Limb (tissue), 2 donors: ENCODE measurements around the gene OR5T2.
"Not testable (repeated sequence)": the region's sequence is repeated elsewhere in the genome, so short reads cannot be mapped to it uniquely, and the experiment has no call there.

Experiments used
- DNase-seq, 2 donors: peaks; one replicate each; pipeline ENCODE4 v3.0.0-alpha.2; 2016; ENCODE audit errors: extremely low spot score in 2 of 2

The OR5T2 gene

DNA sequence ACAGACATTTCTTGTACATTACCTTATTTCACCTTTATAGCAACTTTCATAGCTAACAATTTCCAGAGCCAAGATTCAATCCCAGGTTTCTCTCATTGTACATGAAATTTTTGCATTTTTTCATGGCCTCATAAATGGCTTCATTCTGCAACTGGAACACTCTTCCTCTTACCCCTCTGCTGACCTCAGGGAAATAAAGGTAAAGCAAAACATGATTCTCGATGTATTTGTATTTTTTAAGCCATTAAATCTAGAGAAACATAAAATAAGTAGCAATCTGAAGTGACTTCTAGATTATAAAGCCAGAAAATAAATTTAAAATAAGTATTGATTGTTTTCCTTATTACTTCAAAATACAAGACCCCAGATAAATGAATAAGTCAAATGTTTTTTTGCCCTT is at the start of gene OR5T2:
Gene OR5T2 (minus strand): TSS at position 101 of the 400 bp plus-strand sequence. CDS start 1,193 bp downstream, outside the sequence.
- no peak for DNase-seq

DNA sequence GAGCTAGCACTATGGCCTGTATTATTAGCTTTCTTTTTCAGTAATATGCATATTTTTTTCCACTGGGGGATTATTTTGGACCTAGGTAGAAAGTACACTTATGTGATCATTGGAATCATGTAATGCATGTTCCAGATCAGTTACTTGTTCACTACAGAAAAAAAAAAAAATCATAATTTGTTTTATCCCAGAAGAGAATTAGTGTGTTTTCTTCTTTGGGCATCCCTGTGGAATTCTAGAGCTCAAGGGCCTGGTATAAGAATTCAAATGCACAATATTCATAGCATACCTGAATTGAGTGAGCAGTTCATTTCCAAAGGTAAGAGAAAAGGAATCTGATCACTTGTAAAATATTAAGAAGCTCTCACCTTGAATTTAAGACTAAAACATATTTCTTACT is 39.8 kb upstream of the OR5T2 start, which contains the start of gene OR5T1:
Gene OR5T1 (plus strand): TSS at position 301 of the 400 bp plus-strand sequence. CDS start 1,485 bp downstream, outside the sequence.
- no peak for DNase-seq

DNA sequence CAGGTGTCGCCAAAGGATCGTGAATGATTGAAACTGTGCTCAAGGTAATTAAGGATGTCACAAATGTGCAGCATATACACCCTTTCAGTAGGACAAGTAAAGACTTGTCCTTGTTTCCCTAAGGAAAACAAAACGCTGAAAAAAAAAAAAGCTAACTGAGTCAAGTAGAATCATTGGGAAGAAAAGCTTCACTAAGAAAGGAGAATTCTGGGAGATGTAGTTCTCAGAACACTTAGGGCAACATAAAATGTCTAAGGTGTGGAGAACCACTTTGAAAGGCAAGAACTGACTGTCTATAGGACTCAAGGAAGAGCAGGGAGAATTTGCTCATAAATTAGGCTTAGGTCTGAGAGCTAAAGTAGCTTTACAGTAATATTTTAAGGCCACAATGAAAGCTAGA is 37.0 kb upstream of the OR5T2 start:
- no peak for DNase-seq

DNA sequence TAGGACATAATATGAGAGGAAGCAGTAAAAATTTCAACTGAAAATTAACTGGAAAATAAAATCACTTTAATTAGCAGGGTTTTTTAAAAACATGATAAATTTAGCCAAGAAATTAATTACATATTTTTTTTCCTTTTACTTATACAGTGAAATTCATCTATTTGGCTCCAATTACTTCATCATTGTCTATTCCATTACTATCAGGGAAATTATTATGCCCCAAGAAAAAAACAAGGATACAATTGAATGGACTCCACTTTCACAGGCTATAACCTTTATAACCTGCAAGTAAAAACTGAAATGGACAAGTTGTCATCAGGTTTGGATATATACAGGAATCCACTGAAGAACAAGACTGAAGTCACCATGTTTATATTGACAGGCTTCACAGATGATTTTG is 17.9 kb upstream of the OR5T2 start, which contains the start of gene OR5T3:
Gene OR5T3 (plus strand): TSS at position 301 of the 400 bp plus-strand sequence. CDS start 0 bp downstream, at position 301.
- DNase-seq = no peak

DNA sequence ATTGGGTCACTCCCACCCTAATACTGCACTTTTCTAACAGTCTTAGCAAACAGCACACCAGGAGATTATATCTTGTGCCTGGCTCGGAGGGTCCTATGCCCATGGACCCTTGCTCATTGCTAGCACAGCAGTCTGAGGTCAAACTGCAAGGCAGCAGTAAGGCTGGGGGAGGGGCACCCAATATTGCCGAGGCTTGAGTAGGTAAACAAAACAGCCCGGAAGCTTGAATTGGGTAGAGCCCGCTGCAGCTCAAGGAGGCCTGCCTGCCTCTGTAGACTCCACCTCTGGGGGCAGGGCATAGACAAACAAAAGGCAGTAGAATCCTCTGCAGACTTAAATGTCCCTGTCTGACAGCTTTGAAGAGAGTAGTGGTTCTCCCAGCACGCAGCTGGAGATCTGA is 14.3 kb downstream of the OR5T2 start:
- DNase-seq = not testable (repeated sequence)

DNA sequence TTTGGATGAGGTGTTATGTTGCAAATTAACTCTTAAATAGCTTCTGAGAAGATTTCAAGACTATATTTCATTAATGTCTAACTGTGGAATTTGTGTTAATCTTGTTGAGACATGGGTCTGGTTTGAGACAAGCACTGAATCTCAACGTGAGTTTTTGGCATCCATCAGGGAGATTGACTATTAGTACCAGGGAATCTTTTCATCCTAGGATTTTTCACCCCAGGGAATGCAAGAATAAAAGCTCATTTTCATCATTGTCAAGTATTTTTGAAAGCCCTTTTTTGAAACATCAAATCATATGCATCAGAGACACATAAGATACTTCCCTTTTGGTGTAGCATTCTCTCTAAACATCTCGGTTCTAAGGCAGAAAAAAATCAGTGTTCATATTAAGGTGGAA is 19.5 kb downstream of the OR5T2 start:
- no peak for DNase-seq

DNA sequence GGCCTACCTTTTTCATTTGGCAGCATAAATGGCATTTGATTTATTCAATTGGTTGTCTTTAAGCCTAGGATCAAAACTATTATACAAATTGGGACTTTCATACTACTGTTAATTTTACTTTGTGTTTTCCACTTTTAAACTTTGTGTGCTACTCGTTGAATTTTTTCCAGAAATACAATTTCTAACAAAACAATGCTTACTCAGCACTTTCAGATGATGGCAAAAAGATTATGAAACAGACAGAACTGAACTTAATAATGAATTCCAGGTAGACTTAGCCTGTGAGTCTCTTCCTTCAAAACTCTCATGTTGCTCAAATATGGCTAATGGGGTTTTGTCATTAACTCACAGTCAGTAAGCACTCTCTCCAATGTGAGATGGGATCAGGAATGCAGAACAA is 26.3 kb downstream of the OR5T2 start:
- DNase-seq = no peak

DNA sequence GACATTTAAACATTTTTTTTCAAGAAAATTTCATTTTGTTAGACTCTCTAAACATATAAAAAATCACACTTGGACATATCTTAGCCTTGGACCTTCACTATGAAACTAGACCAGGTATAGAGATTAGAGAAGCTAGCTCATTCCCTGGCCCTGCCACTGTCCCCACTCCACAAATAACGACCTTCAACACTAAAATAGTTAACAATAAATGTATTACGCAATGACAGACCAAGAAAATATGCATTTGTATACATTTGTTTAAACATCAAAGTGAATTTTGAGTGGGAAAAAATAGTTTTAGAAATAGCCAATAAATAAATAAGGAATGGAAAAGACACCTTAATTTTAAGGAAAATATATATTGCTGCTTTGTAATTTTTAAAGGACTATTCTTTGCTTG is 36.7 kb downstream of the OR5T2 start:
- no peak for DNase-seq

DNA sequence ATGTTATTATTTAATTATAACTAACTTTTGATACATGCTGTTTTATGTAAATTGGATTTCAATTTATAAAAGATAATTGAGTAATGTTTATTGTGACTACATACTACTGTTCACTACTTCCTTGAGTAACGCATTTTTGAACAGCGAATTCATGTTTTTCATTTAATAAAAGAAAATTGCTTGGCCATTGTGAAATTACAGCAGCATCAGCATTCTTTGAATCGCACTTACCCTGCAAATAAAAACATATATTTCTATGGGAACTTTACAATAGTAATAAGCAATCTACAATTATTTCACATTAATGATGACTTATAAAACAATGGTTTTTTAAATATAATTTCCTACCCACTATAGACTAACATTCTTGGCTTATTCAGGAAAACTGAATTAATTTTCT is 37.4 kb downstream of the OR5T2 start:
- DNase-seq = no peak

DNA sequence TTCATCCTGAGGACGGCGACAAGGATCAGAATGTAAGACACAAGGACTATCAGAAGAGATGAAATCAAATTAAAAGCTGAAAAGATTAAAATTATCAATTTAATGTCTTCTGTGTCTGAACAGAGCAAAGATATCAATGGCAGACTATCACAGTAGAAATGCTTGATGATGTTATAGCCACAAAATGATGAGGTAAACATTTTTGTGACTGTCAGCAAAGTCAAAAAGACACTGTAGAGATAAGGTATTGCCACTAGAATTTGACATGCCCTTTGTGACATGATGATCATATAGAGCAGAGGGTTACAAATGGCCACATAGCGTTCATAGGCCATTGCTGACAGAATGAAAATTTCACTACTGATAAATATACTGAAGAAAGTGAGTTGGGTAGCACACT is 45.5 kb downstream of the OR5T2 start:
- no peak for DNase-seq

DNA sequence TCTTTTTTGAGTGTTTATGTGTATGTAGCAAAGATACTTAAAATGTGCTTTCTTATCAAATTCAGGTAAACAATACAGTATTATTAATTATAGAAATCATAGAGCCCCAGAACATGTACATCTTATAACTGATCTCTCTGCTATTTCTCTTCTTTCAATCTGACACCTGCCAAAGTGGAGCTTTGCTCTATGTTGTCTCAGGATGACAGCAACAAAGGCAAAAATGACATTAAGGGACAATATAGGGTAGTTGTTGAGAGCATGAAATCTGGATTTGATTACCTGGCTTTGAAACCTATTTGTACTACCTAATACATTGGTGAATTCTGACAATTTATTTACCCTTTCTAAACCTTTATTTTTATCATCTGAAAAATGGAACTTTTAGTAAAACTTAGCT is 50.6 kb downstream of the OR5T2 start:
- no peak for DNase-seq
